GM18909 (cell line): Measurements from ENCODE around the gene GSS.

Experiments used
- ATAC-seq: cut with Tn5 transposase; IDR thresholded peaks from one replicate; pipeline ENCODE4 v1.9.1; 2021; ENCODE audit warnings: mild to moderate bottlenecking; ENCODE audit not compliant: unreplicated experiment, poor library complexity

GSS gene

DNA sequence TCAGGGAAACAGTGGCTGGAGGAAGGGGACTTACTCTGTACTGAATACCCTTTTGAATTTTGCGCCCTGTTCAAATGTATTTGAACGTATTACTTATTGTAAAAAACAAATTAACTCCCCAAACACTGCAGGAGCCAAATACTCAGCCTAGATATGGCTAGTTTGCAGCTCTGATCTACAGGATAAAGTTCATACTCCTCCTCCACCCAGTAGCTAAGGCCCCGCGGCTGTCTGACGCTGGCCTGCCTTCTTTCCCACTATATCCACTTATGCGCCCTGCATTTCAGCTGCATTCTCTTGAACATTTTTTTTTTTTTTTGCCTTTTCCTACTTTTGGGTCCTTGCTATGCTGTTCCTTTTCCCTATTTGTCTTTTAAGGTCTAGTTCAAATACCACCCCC lies 6.5 kb downstream of the GSS start:
- no peak for ATAC-seq

DNA sequence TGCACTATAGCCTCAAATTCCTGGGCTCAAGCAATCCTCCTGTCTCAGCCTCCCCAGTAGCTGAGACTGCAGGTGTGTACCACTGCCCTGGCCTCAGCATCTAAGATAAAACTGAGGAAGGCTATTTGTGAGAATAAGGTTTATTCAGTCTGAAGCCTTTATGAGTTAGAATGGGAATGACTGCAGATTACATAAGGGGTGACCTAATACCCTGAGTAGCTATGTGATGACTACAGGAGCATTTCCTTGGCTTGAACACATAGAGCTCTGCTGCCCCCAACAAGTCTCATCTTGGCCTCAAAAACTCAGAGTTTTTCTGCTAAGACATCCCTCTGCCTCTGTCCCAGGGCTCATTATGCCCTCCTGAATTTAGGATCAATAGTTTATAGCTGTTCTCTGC lies 7.6 kb downstream of the GSS start:
- ATAC-seq: no peak

DNA sequence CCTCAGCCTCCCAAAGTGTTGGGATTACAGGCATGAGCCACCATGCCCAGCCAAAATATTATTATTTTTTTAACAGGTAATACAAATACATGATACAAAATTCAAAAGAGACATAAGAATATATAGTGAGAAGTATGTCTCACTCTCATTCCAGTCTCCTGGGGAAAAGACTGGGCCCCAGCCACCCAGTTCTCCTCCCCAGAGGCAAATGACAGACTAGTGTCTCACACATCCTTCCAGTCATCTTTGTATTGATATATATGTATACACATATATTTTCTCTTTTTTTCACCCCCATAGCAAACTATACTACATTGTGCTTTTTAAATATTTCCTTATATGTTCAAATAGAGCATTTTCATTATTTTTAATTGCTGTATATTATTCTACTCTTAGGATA lies 8.3 kb downstream of the GSS start:
- no peak for ATAC-seq

DNA sequence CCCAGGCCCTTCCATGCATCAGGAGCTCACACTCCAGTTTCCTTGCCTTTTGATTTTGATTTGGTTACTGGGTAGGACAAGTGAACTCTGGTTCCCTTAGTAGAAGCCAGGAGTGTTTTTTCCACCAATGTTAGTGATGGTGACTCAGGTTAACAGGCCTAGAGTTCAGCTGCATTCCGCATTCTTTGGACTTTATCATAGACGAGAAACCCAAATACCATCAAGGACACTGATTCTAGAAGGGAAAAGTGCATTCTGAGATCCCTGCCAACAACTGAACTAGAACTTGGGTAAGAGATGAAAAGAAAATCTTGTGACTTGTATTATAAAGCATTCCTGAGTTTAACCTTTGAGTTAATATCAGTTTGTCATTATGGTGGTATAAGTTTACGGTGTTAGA lies 8.9 kb downstream of the GSS start:
- no peak for ATAC-seq

DNA sequence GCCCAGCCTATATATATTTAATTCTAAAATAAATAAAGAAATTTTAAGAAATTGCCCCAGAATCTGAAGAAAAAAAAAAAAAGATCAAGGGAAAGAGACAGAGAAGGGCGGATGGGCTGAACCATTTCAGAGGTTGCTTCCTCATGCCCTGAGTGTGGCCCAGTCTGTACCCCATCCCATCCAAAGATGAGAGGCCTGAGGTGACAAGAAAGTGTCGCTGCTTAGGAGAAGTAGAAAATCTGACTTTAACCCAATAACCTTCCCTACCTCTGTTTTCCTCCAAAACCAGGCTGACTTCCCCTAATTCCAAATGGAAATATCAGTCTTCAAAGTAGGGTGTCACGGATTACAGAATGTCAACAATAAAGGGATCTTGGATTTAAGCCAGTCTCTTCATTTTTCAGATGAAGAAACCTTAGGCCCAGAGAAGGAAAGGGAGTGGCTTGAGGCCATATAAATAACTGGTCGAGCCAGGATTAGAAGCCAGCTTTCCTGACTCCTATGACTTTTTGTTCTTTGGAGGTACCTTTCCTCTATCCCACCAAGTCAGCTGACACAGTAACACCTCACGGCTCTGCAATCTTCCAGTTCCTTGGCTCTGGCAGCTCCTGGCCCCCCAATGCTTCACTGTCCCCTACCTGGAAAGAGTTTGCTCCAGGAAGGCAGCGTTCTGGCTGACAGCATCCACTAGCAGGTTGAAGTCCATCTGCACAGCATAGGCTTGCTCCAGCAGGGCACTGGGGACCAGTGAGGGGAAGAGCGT lies 10.1 kb downstream of the GSS start:
- ATAC-seq: no peak

DNA sequence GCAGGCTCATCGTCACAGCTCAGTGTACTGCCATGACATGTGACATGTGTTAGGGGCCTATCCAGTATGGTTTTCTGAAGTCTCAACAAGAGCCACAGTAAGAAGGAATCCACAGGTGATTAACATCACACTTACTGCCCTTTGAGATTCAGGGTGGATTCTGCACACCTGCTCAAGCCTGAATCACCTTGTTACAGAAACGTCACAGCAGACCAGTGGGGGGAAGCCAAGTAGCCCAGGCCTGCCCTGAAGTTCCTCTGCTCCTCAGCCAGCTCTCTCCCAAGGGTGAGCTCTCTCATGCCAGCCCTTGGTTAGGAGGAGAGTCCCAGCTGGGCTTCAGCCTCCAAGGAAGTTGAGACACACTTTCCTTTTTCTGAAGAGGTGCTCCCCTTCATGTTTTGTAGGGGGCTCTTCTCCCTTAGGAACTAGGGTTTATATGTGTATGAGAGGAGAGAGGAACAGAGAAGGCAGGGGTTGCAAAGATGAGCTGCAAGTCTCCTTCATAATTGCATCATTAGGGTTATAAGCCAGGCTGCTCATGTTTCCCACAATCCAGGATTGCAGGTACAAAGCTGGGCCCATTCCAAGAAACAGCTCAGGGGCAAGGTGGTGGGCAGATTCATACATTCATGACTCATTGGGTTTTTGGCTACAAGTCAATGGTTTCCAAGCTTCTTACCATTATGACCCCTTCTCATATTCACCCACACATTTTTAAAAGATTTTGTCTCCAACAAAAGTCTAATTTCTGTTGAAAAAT lies 11.6 kb downstream of the GSS start:
- no peak for ATAC-seq

DNA sequence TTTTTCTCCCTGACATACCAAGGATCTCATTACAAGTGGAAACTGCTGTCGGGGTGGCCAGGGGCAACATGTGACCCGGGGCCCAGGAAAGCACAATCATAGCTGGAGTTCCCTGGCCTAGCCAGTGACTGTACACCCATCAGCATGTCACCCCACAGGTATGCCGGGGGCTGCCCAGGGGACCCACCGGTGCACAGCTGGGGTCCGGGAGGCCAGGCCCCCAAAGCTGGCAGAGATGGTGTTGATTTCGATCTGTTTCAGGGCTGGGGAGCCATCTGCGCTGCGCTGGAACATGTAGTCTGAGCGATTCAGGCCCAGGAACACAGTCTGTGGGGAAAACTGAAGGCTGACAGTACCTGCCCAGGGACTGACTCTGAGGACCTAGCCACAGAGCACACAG lies 13.3 kb downstream of the GSS start:
- no peak for ATAC-seq

DNA sequence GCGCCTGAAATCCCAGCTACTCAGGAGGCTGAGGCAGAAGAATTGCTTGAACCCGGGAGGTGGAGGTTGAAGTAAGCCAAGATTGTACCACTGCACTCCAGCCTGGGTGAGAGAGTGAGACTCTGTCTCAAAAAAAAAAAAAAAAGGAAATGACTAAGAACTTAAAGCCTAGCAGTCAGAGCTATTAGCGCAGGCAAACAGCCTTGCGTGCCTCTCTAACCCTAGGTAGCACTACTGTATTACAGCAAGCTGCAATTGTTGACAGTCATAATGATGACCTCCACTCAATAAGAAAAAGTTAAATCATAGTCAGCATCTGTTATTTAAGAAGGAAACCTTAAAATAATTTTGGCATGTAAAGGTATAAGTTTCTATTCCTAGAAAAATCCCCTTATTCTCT lies 14.4 kb downstream of the GSS start:
- ATAC-seq: no peak

DNA sequence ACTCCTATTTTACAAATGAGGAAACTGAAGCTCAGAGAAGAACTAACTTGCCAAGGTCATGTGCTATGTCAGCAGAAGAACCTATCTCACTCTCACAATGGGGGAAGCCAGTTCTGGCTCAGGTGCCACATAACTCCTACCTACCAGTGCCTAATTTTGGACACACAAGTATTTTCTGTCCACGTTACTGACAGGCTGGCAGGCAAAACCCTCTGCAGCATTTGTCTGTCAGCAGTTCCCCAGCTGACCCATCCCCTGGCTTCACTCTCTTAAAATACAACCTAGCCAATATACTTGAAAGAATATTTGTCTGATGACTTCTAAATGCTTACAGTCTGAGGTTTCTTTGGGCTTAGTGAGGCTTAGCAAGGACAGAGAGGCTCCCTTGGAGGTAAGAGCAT lies 15.5 kb downstream of the GSS start:
- ATAC-seq: no peak

DNA sequence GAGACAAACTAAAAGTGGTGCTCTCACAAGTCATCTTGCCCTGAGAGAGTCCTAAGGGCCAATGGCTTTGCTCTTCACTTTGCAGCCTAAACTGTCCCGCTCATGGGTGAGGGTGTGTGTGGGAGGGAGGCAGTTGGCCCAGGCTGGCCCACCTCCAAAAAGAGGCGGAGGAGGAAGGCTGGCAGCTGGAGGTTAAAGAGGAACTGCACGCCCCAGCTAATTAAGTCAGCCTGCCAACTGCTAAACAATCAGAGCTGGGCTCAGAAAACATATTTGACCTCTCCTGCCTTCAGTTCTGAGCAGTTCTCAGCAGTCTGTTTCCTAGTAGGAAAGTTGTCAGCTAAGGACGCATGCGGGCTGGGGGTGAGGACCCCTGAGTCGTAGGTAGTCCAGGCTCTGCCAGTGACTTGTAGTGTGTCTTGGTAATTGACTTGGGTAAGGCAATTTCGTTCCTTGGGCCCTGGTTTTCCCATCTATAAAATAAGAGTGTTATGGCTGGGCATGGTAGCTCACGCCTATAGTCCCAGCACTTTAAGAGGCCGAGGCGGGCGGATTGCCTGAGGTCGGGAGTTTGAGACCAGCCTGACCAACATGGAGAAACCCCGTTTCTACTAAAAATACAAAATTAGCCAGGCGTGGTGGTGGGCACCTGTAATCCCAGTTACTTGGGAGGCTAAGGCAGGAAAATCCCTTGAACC lies 17.0 kb downstream of the GSS start:
- no peak for ATAC-seq

DNA sequence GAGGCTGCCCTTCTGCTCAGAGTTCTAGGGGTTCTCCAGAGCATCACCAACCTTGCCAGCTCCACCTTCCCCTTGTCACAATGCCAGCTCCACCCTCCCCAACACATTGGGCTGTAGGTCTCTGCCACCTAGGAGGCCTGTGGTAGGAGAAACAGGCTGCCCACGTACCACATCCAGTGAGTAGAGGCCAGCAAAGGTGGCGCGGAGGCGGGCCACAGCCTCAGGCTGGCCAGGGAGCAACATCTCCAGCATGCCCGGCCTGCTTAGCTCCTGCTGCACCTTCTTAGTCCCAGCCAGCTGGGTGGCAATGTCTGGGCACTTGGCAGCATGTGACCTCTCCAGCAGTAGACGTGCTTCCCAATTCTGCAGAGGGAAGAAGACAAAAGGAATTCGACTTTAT lies 23.8 kb downstream of the GSS start:
- ATAC-seq: no peak

DNA sequence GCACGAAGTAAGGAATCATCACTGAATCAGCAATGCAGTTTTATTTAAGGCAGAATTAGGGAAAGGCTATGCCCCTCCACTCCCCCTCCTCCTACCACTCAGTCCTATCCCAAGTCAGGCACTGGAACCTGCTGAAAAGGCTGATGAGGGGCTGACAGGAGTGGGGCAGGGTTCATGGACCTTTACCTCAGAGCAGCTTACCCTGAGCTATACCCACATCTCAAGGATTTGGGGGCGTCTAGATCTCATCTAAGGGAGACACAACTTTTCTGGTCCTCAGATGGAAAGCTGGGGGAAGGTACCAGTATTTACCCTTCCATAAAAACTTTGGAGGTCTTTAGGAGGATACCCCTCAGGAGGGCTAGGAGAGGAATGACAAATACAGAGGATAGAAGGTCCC lies 27.2 kb downstream of the GSS start:
- ATAC-seq: no peak

DNA sequence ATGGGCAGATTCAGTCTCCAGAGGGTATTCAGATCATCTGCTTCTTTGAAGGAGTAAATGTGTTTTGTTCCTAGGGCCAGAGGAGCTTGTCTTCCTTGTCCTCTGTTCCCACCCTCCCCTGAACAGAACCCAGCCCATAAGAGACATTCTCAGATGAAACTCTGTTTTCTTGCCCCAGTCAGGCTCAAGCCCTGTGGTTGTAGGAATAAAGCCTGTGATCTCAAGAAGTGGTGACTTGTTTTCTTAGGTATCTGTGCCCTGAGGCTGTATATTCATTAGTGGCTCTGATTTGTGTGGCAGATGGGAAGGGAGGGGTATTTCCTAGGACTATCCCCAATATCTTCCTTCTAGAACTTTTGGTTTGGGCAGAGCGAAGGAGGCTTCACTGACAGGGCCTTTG lies 27.9 kb downstream of the GSS start:
- no peak for ATAC-seq

DNA sequence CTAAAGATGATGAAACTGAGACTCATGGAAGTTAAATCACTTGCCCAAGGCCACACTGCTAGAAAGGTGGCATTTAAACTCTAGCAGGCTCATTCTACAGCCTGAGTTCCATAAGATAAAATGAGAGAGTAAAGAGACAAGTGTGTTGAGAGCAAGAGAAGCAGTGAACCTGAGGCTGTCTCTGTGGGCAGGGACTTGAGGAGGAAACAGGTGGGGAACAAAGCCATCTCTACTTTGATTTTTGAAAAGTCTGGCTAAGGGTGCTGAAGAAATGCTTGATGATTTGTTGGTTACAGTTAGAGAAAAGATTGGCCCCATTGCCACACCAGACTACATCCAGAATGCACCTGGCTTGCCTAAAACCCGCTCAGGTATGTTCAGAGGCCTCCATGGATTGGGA lies 29.0 kb downstream of the GSS start:
- no peak for ATAC-seq

DNA sequence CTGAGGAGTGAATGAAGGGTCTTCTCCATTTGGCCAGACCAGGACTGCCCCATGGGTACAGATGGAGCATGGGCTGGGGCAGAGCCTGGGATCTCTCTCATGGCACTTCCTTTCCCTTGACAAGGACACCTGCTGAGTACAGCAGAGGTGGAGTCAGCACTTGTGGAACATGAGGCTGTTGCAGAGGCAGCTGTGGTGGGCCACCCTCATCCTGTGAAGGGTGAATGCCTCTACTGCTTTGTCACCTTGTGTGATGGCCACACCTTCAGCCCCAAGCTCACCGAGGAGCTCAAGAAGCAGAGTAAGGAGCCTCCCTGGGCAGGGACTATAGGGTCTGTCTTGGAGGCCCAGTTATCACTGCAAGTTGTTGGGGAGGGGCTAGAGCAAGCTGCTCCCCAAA lies 29.6 kb downstream of the GSS start:
- ATAC-seq: no peak

DNA sequence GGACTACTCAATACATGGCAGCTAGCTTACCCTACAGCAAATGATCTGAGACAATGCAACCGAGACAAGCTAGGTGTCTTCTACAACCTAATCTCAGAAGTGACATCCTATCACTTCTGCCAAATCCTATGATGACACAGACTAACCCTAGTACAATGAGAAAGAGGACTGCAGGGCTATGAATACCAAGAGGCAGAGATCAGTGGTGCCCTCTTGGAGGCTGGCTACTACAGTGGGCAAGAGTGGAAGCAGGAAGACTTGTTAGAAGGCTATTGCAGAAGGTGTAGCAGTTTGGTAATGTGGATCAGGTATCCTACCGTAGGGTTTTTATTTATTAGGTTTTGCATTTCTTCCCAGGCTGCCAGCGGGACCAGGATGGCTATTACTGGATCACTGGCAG lies 30.3 kb downstream of the GSS start:
- no peak for ATAC-seq

DNA sequence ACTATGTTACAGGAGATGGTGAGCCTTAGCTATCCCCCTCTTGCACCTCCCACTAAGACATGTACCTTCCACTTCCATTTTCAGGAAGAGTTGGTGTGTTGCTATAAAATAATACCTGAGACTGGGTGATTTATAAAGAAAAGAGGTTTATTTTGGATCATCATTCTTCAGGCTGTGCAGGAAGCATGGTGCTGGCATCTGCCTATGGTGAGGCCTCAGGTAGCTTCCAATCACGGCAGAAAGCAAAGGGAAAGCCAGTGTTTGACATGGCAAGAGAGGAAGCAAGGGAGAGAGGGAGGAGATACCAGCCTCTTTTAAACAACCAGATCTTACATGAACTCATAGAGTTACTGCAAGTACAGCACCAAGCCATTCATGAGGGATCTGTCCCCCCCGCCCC lies 32.2 kb downstream of the GSS start:
- ATAC-seq: no peak

DNA sequence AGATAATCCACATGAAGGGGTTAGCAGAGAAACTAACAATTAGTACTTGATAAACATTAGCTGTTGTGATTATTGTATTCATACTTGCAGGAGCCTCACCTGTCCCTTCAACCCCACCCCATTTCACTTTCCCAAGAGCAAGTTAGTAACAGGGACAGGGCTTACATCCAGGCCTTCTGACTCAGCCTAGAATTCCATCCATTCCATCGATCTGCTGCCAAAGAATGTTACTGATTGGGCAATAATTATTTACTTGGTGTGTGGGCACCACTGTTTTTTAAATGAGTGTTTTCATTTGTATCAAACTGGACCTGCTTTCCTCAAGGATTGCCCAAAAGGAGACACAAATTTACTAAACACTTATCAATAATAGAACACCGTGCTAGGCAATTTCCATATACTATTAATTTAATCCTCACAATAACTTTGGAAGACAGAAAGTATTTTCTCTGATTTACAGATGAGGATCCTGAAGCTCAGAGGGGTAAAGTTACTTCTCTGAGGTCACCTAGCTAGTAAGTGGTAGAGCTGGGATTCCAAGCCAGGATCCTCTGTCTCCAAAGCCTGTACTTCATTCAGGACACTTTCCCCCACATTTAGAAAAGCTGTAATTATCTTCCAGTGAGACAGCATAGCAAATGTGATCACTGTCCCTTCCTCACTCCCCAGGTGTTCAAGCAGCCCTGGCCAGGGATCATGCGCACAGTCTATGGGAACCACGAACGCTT lies 32.8 kb downstream of the GSS start:
- ATAC-seq: no peak

DNA sequence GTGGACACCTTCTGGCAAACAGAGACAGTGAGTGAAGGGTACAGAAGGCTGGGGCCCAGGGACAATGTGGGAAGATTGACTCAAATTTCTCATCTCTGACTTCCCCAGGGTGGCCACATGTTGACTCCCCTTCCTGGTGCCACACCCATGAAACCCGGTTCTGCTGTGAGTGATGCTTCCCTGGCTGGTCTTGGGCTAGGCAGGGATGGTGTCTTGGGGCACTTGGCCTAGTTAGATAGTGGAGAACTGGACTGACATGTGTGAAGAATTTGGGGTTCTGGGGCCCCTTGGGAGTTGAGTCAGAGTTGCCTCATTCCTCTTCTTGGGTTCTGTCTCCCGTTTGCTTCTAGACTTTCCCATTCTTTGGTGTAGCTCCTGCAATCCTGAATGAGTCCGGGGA lies 34.2 kb downstream of the GSS start:
- no peak for ATAC-seq

DNA sequence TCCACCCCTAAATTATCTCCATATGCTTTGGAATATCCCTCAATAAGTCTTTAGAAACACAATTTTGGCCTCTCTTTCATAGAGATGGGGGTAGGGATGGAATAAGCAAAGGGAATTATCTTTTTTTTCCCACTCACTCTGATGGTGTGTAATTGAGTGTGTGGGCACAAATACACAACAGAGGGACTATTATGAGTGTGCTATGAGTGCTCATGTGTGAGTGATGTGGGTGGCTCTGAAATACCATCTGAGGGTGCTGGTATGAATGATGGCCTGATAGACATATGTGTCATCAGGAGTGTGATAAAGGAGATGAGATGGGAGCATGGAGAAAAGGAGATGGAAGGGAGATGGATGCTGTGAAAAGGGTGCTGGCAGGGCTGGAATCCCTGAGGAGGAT lies 35.6 kb downstream of the GSS start:
- no peak for ATAC-seq
